Sigmoid colon (tissue), 7 donors: ENCODE measurements around the gene IGLL5. TPM values are rescaled to one million over a fixed set of nuclear protein-coding genes. Genes with fewer than 3 reads are reported as not detected.
A peak's percentile ranks its signal among the peaks of the same experiment; 100 is the strongest.
"Not testable (repeated sequence)": the region's sequence is repeated elsewhere in the genome, so short reads cannot be mapped to it uniquely, and the experiment has no call there.

ENCODE experiments used
- DNase-seq: peaks from one replicate; pipeline ENCODE4 v3.0.0-alpha.2; 2019
- H3K27ac ChIP-seq, 4 donors: fragments of 200-600 bp; sonication (generic); one replicate each; pipeline ENCODE4 v1.5.1; 2016 to 2019; ENCODE audit warnings: mild to moderate bottlenecking in 1 of 4
- H3K27me3 ChIP-seq, 3 donors: fragments of 200-600 bp; sonication (generic); one replicate each; pipeline ENCODE4 v1.5.1; 2019; ENCODE audit warnings: mild to moderate bottlenecking in 1 of 3
- H3K36me3 ChIP-seq, 4 donors: fragments of 200-600 bp; sonication (generic); one replicate each; pipeline ENCODE4 v1.5.1; 2016 to 2019
- H3K4me1 ChIP-seq, 4 donors: fragments of 200-600 bp; sonication (generic); one replicate each; pipeline ENCODE4 v1.5.1; 2017 to 2019
- H3K4me3 ChIP-seq, 4 donors: fragments of 200-600 bp; sonication (generic); one replicate each; pipeline ENCODE4 v1.5.1; 2017 to 2019; ENCODE audit warnings: mild to moderate bottlenecking in 2 of 4, moderate library complexity in 1 of 4
- H3K9me3 ChIP-seq, 4 donors: fragments of 200-600 bp in 3 of 4; sonication (generic) in 3 of 4; one replicate each; pipeline versions ENCODE4 v1.5.1 to v1.6.1; 2013 to 2019
- CTCF ChIP-seq, 4 experiments: fragments of 450-650 bp in 3 of 4; fragments of 200-600 bp in 1 of 4; IDR thresholded peaks; one replicate each; pipeline ENCODE4 v1.5.1; 2016 to 2019; ENCODE audit warnings: antibody characterized with exemption in 4 of 4, mild to moderate bottlenecking in 3 of 4, moderate library complexity in 2 of 4
- EP300 ChIP-seq, 4 donors: sonication (generic); formaldehyde crosslinking; IDR thresholded peaks; one replicate each; pipeline ENCODE4 v1.6.1; 2017; ENCODE audit warnings: antibody characterized with exemption in 4 of 4
- POLR2A ChIP-seq, 2 donors: fragments of 450-650 bp; IDR thresholded peaks; one replicate each; pipeline ENCODE4 v1.6.1; 2016; ENCODE audit warnings: antibody characterized with exemption in 2 of 2, mild to moderate bottlenecking in 2 of 2, moderate library complexity in 2 of 2
- POLR2AphosphoS5 ChIP-seq, 4 donors: sonication (generic); formaldehyde crosslinking; IDR thresholded peaks; one replicate each; pipeline ENCODE4 v1.6.1; 2017; ENCODE audit warnings: antibody characterized with exemption in 4 of 4
- WGBS, 2 donors: extraction: QIAGEN DNeasy Blood & Tissue Kit; methylation state at CpG; one replicate each; pipeline ENCODE4 v1.1.7; 2013; 5-methylcytosine and 5-hydroxymethylcytosine counted together
- intact Hi-C: fragments of 100-400 bp; cut with DNase I; formaldehyde crosslinking; loops from one replicate; pipeline ENCODE4 v1.15.1; 2023
- polyA plus RNA-seq, 3 donors: library from polyadenylated mRNA; stranded (reverse); fragments of 200-250 nt; gene quantifications; one replicate each; pipeline ENCODE4 v1.2.3, GENCODE V29; 2013
- total RNA-seq, 4 donors: library from RNA; depleted of rRNA; stranded (reverse); fragments of >200 nt; gene quantifications; one replicate each; pipeline ENCODE4 v1.1.0, GENCODE V29; 2016
- donor health status: healthy with polysubstance abuse.
- donor health status: Bipolar disorder and iron deficiency.
- donor health status: healthy.

The IGLL5 gene
- total and polyA plus RNA-seq, 7 donors: 0.99 to 39.6 (median 14.2) TPM; not detected in 3

DNA sequence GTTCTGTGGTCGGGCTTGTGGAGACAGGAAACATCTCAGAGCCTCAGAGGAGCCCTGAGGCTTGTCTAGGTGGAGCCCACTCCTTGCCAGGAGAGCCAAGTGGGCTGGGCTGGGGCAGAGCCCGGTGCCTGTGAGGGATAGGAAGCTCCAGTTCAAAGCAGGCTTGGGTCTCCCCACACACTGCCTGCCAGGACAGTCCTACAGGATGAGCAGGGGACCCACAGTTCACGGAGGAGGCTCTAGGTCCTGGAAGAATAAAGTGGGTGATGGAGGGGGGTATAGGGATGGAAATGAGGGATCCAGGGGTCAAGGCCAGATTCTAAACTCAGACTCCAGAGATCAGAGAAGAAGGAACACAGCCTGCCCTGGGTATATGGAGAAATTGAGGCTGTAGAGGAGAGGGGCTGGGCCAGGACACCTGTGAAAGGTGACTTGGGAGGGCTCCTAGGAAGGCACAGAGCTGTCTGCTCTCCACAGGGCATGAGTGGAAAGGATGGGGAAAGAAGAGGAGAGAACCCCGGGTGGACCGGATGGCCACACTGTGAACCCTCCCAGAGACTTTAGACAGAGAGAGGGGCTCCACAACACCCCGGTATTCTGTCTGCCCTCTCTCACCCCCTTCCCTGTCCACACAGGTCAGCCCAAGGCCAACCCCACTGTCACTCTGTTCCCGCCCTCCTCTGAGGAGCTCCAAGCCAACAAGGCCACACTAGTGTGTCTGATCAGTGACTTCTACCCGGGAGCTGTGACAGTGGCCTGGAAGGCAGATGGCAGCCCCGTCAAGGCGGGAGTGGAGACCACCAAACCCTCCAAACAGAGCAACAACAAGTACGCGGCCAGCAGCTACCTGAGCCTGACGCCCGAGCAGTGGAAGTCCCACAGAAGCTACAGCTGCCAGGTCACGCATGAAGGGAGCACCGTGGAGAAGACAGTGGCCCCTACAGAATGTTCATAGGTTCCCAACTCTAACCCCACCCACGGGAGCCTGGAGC is 7.4 kb downstream of the IGLL5 start:
- peaks cover 0 to 14% (median 8%) of the 10 kb centered on the region in 3 donors for H3K27me3 ChIP-seq
- H3K27ac ChIP-seq: no peak overlapping the region
- H3K4me3 ChIP-seq: no peak overlapping the region
- peak; percentile 28 for DNase-seq
- intact Hi-C loops: no loop called here
- WGBS, 2 donors: 74 to 77% methylated on average over 17 of the region's 17 CpGs
- H3K36me3 ChIP-seq: no peaks in the 10 kb centered on the region
- no peak for TF ChIP-seq EP300 (IDR thresholded peaks at IDR 0.05)
- no peak for TF ChIP-seq CTCF (IDR thresholded peaks at IDR 0.05)
- TF ChIP-seq POLR2A (IDR thresholded peaks at IDR 0.05): no peak
- no peak for TF ChIP-seq POLR2AphosphoS5 (IDR thresholded peaks at IDR 0.05)
- H3K9me3 ChIP-seq: no peaks in the 10 kb centered on the region
- no peaks in the 10 kb centered on the region for H3K4me1 ChIP-seq

DNA sequence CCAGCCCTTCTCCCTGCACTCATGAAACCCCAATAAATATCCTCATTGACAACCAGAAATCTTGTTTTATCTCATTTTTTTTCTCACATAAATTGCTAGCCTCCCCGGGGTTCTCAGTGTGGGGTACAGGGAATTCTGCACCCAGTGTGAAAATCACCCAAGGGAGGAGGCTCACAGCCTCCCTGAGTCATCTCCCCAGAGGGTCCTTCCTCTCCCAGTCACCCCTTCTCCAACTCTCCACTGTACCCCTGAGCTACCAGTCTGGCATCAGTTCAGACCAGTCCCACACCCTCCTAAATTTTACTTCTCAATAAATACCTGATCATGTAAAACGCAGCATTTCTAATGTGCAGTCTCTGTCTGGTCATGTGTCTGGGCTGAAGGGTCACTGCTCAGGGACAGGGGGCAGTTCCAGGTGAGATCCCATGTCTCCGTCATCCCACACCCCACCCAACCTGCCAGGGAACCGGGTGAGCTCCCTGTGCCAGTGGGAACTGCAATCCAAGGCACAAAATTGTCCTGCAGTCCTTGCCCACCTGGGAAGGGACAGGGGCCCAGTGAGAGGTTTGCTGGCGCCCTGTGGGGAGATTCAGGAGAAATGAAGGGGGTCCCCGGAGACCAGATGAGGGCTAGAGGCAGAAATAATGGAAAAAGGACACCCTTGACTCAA is 8.3 kb downstream of the IGLL5 start:
- no peaks in the 10 kb centered on the region for H3K4me1 ChIP-seq
- H3K36me3 ChIP-seq: no peaks in the 10 kb centered on the region
- intact Hi-C loops: no loop called here
- 51 to 78% methylated on average over 6 of the region's 6 CpGs for WGBS, 2 donors
- peaks cover 0 to 14% (median 8%) of the 10 kb centered on the region in 3 donors for H3K27me3 ChIP-seq
- no peak overlapping the region for H3K27ac ChIP-seq
- no peak overlapping the region for H3K4me3 ChIP-seq
- TF ChIP-seq EP300 (IDR thresholded peaks at IDR 0.05) (no peak), POLR2AphosphoS5 (IDR thresholded peaks at IDR 0.05) (no peak), POLR2A (IDR thresholded peaks at IDR 0.05) (no peak), CTCF (IDR thresholded peaks at IDR 0.05) (no peak)
- DNase-seq: peak; percentile 36
- no peaks in the 10 kb centered on the region for H3K9me3 ChIP-seq

DNA sequence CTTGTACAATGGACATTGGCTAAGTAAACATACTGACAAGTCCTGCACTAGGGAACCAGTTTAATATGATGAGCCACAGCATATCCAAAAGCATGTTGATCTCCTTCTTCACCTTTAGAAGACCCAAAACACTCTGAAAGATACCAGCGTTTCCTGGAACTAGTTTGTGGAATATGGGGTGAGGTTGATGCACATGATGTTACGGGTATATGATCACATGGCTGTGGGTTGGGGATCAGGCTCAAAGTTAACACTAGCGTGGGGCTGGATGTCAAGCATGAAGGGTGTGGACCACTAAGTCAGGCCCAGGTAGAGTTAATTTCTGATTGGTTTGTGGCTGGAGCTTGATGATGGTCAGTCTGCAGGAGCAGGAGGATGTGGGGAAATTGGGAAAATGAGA is 9.0 kb downstream of the IGLL5 start:
- H3K36me3 ChIP-seq: no peaks in the 10 kb centered on the region
- TF ChIP-seq EP300 (IDR thresholded peaks at IDR 0.05): no peak
- no peaks in the 10 kb centered on the region for H3K9me3 ChIP-seq
- intact Hi-C loops: no loop called here
- H3K27ac ChIP-seq: no peak overlapping the region
- H3K27me3 ChIP-seq: peaks cover 0 to 14% (median 8%) of the 10 kb centered on the region in 3 donors
- WGBS, 2 donors: 74 to 79% methylated on average over 3 of the region's 3 CpGs
- no peak overlapping the region for H3K4me3 ChIP-seq
- peak; percentile 18 for DNase-seq
- H3K4me1 ChIP-seq: no peaks in the 10 kb centered on the region

DNA sequence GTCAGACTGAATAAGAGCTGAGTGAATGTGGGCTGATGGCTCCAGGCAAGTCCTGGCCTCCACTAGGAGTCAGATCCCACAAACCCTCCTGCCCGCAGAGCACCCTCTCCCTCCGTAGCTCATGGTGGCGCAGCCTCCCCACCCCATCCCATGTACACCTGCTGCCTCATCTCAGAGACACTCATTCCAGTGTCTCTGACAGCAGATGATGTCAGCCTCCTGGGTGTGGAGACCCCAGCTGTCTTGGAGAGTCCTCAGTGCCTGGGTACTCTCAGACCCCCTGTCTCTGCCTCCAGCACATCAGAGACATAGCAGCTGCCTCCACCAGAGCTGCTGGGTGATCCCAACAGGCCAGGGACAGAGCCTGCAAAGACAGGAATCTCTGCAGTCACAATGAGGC is 9.5 kb downstream of the IGLL5 start:
- DNase-seq: peak; percentile 3
- no peaks in the 10 kb centered on the region for H3K36me3 ChIP-seq
- TF ChIP-seq POLR2AphosphoS5 (IDR thresholded peaks at IDR 0.05) (no peak), CTCF (IDR thresholded peaks at IDR 0.05) (no peak), POLR2A (IDR thresholded peaks at IDR 0.05) (no peak), EP300 (IDR thresholded peaks at IDR 0.05) (no peak)
- intact Hi-C loops: no loop called here
- H3K27me3 ChIP-seq: peaks cover 0 to 14% (median 8%) of the 10 kb centered on the region in 3 donors
- H3K4me3 ChIP-seq: no peak overlapping the region
- no peak overlapping the region for H3K27ac ChIP-seq
- H3K4me1 ChIP-seq: no peaks in the 10 kb centered on the region
- H3K9me3 ChIP-seq: no peaks in the 10 kb centered on the region
- WGBS, 2 donors: 87 to 93% methylated on average over 3 of the region's 3 CpGs

GRCh38 chr22:22897947-22898346 is 10.3 kb downstream of the IGLL5 start:
- TF ChIP-seq CTCF (IDR thresholded peaks at IDR 0.05): no peak
- no peak for TF ChIP-seq POLR2AphosphoS5 (IDR thresholded peaks at IDR 0.05)
- TF ChIP-seq EP300 (IDR thresholded peaks at IDR 0.05): no peak
- no peak for TF ChIP-seq POLR2A (IDR thresholded peaks at IDR 0.05)
- intact Hi-C loops: no loop called here

GRCh38 chr22:22898411-22898950 is 10.9 kb downstream of the IGLL5 start:
- H3K9me3 ChIP-seq, H3K4me1 ChIP-seq, intact Hi-C loops, H3K27ac ChIP-seq, H3K4me3 ChIP-seq, H3K36me3 ChIP-seq: not testable (repeated sequence)
- DNase-seq: peak; percentile 2
- 0 to 32% methylated on average over 1 of the region's 1 CpG for WGBS, 2 donors
- peaks cover 0 to 10% (median 8%) of the 10 kb centered on the region in 3 donors for H3K27me3 ChIP-seq

More at GRCh38 chr22:22897947-22898346, 10.3 kb downstream of the IGLL5 start:
- Histone ChIP-seq H3K27me3 (peaks cover 0 to 14% (median 8%) of the 10 kb centered on the region in 3 donors), H3K4me1 (no peaks in the 10 kb centered on the region), H3K27ac (no peak overlapping the region), H3K4me3 (no peak overlapping the region), H3K36me3 (no peaks in the 10 kb centered on the region), H3K9me3 (no peaks in the 10 kb centered on the region)
- peak; percentile 9 for DNase-seq
- WGBS, 2 donors: 52 to 76% methylated on average over 5 of the region's 5 CpGs

DNA sequence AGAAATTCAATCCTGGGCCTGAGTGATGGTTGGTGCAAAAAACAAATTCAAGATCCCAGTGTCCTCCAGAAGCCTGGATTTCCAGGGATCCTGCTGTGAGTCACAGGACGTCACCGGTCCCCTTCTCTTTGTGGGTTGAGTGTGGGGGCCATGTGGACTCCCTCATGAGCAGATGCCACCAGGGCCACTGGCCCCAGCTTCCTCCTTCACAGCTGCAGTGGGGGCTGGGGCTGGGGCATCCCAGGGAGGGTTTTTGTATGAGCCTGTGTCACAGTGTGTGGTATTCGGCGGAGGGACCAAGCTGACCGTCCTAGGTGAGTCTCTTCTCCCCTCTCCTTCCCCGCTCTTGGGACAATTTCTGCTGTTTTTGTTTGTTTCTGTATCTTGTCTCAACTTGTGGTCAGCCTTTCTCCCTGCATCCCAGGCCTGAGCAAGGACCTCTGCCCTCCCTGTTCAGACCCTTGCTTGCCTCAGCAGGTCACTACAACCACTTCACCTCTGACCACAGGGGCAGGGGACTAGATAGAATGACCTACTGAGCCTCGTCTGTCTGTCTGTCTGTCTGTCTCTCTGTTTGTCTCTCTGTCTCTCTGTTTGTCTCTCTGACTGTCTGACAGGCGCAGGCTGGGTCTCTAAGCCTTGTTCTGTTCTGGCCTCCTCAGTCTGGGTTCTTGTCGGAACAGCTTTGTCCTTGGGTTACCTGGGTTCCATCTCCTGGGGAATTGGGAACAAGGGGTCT is 11.9 kb downstream of the IGLL5 start:
- H3K4me3 ChIP-seq, H3K9me3 ChIP-seq, H3K4me1 ChIP-seq, H3K36me3 ChIP-seq, H3K27ac ChIP-seq, H3K27me3 ChIP-seq, intact Hi-C loops: not testable (repeated sequence)
- peak; percentile 25 for DNase-seq
- 66 to 72% methylated on average over 7 to 9 of the region's 9 CpGs for WGBS, 2 donors
